ENCODE results near the gene OSER1.

Gene OSER1

DNA sequence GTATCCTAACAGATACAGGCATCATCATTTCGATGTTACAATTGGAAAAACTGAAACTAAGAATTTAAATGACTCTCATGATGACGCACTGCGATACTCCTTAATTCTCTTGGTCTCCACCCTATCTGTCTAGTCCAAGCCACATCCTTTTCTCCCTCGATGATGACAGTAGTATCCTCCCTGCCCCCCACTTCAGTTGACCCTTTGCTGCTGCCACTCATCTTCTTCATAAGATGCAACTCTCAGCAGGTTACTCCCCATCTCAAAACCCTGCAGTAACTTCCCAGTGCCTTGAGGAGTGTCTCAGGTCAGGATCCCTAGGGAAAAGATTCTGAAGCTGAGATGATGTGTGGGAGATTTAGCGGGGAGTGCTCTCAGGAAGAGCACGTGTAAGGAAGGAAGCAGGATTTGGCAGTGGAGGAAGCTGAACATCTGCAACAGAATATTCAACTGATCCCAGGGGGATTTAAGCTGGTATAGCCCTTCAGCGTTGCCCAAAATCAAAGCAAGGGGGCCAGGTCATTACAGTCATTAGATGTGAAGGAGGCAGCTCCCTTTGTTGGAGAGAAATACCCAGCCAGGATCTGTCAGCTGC is 39.7 kb downstream of the OSER1 start:
- Histone ChIP-seq H3K4me2 (ENCODE audit: insufficient read depth, low read length) (no peak overlapping the region), H3K27me3 (ENCODE audit: insufficient read depth, low read length, poor library complexity) (peaks cover 45% of the 10 kb centered on the region), H3K9ac (ENCODE audit: low read depth, low read length) (no peak overlapping the region), H3K4me1 (ENCODE audit: insufficient read depth, low read length) (no peaks in the 10 kb centered on the region), H3K4me3 (ENCODE audit: low read depth in 1 of 2, low read length in 2 of 2) (no peak overlapping the region), H3K9me3 (ENCODE audit: insufficient read depth, low read length, severe bottlenecking) (no peaks in the 10 kb centered on the region), H4K20me1 (ENCODE audit: insufficient read depth, low read length) (no peaks in the 10 kb centered on the region; the same call in 1 of the 2 replicates), H3K27ac (ENCODE audit: low read length) (no peak overlapping the region), H2AFZ (ENCODE audit: low read depth, low read length) (no peak overlapping the region), H3K36me3 (ENCODE audit: insufficient read depth, low read length) (no peaks in the 10 kb centered on the region), H3K79me2 (ENCODE audit: insufficient read depth, low read length) (no peaks in the 10 kb centered on the region)
- no peak for DNase-seq
- TF ChIP-seq EZH2 (IDR thresholded peaks at IDR 0.05; ENCODE audit: borderline replicate concordance, low read depth, low read length, severe bottlenecking), result no peak
- TF ChIP-seq, protein P1, sequence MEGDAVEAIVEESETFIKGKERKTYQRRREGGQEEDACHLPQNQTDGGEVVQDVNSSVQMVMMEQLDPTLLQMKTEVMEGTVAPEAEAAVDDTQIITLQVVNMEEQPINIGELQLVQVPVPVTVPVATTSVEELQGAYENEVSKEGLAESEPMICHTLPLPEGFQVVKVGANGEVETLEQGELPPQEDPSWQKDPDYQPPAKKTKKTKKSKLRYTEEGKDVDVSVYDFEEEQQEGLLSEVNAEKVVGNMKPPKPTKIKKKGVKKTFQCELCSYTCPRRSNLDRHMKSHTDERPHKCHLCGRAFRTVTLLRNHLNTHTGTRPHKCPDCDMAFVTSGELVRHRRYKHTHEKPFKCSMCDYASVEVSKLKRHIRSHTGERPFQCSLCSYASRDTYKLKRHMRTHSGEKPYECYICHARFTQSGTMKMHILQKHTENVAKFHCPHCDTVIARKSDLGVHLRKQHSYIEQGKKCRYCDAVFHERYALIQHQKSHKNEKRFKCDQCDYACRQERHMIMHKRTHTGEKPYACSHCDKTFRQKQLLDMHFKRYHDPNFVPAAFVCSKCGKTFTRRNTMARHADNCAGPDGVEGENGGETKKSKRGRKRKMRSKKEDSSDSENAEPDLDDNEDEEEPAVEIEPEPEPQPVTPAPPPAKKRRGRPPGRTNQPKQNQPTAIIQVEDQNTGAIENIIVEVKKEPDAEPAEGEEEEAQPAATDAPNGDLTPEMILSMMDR (IDR thresholded peaks at IDR 0.05; ENCODE audit: borderline replicate concordance, extremely low read depth, low read length, poor library complexity, severe bottlenecking), result no peak
- no peak for ATAC-seq (ENCODE audit: insufficient read depth, low read depth)

DNA sequence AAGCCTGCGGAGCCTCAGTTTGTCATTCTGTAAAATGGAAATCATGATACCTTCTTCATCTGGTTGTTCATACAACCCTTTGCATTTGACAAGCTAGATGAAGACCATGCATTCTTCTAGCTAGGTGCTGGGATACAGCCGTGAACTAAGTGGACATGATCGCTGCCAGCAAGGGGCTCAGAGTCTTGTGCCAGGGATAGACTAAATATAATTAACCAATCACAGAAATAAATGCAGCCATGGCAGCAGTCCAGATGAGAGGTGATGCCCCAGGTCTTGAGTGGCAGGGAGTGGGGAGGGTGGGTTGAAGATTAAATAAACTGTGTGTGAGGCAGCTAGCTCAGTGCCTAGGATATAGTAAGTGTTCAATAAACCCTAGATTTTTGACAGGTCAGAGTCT is 42.8 kb downstream of the OSER1 start:
- no peaks in the 10 kb centered on the region for H3K4me1 ChIP-seq (ENCODE audit: insufficient read depth, low read length)

DNA sequence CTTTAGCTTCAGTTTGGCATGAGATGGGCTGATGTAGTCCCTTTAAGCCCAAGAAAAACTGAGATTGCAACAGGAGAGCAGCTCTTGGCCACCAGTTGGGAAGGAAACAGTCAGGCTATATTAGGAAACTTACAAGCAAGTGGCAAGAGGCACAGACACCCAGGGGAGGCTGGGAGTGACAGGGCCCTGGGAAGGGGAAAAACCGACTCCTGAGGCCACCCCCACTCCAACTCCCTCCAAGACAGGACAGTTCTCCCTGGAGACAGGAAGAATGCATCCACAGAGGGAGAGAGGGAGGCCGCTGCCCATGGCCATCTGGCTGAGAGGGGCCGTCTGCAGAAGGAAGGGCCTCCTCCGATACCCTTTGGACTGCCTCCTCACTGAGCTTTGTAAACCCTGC is 44.1 kb downstream of the OSER1 start:
- Histone ChIP-seq H3K4me2 (ENCODE audit: insufficient read depth, low read length) (no peak overlapping the region), H4K20me1 (ENCODE audit: insufficient read depth, low read length) (no peaks in the 10 kb centered on the region), H3K9ac (ENCODE audit: low read depth, low read length) (no peak overlapping the region), H2AFZ (ENCODE audit: low read depth, low read length) (no peak overlapping the region), H3K36me3 (ENCODE audit: insufficient read depth, low read length) (no peaks in the 10 kb centered on the region), H3K4me1 (ENCODE audit: insufficient read depth, low read length) (no peaks in the 10 kb centered on the region), H3K27me3 (ENCODE audit: insufficient read depth, low read length, poor library complexity) (peaks cover 37% of the 10 kb centered on the region), H3K4me3 (ENCODE audit: low read depth in 1 of 2, low read length in 2 of 2) (no peak overlapping the region), H3K79me2 (ENCODE audit: insufficient read depth, low read length) (no peaks in the 10 kb centered on the region), H3K27ac (ENCODE audit: low read length) (no peak overlapping the region), H3K9me3 (ENCODE audit: insufficient read depth, low read length, severe bottlenecking) (no peaks in the 10 kb centered on the region)
- no peak for ATAC-seq (ENCODE audit: insufficient read depth, low read depth)
- DNase-seq, result no peak
- no peak for TF ChIP-seq EZH2 (IDR thresholded peaks at IDR 0.05; ENCODE audit: borderline replicate concordance, low read depth, low read length, severe bottlenecking)
- TF ChIP-seq, protein P1 (IDR thresholded peaks at IDR 0.05; ENCODE audit: borderline replicate concordance, extremely low read depth, low read length, poor library complexity, severe bottlenecking), result no peak

More for the DNA sequence above, 42.8 kb downstream of the OSER1 start:
- Histone ChIP-seq H3K36me3 (ENCODE audit: insufficient read depth, low read length) (no peaks in the 10 kb centered on the region), H4K20me1 (ENCODE audit: insufficient read depth, low read length) (no peaks in the 10 kb centered on the region), H2AFZ (ENCODE audit: low read depth, low read length) (no peak overlapping the region), H3K9ac (ENCODE audit: low read depth, low read length) (no peak overlapping the region), H3K9me3 (ENCODE audit: insufficient read depth, low read length, severe bottlenecking) (no peaks in the 10 kb centered on the region), H3K4me3 (ENCODE audit: low read depth in 1 of 2, low read length in 2 of 2) (no peak overlapping the region), H3K79me2 (ENCODE audit: insufficient read depth, low read length) (no peaks in the 10 kb centered on the region), H3K27ac (ENCODE audit: low read length) (no peak overlapping the region), H3K27me3 (ENCODE audit: insufficient read depth, low read length, poor library complexity) (peaks cover 47% of the 10 kb centered on the region), H3K4me2 (ENCODE audit: insufficient read depth, low read length) (no peak overlapping the region)
- TF ChIP-seq EZH2 (IDR thresholded peaks at IDR 0.05; ENCODE audit: borderline replicate concordance, low read depth, low read length, severe bottlenecking), result no peak
- TF ChIP-seq, protein P1 (IDR thresholded peaks at IDR 0.05; ENCODE audit: borderline replicate concordance, extremely low read depth, low read length, poor library complexity, severe bottlenecking), result no peak
- ATAC-seq (ENCODE audit: insufficient read depth, low read depth), result no peak
- DNase-seq, result no peak
